ENCODE measurements around the gene SYP.

Gene SYP

GRCh38 chrX:49139713-49140112, 60.3 kb downstream of the SYP start:
- Histone ChIP-seq H2AFZ (ENCODE audit: low read depth, low read length, severe bottlenecking) (no peak overlapping the region), H3K4me2 (ENCODE audit: low read depth, low read length, poor library complexity, severe bottlenecking) (no peak overlapping the region), H3K9me2 (replicated peaks; ENCODE audit: insufficient read depth, low read length) (no peaks in the 10 kb centered on the region), H3K79me2 (ENCODE audit: insufficient read depth, low read length) (no peaks in the 10 kb centered on the region), H3K4me3 (ENCODE audit: insufficient read depth, low read length, poor library complexity, severe bottlenecking) (no peak overlapping the region), H3K27me3 (ENCODE audit: low read length) (no peaks in the 10 kb centered on the region), H4K20me1 (ENCODE audit: low read depth, low read length) (no peaks in the 10 kb centered on the region), H3K9me3 (ENCODE audit: insufficient read depth, low read length) (peaks cover 10% of the 10 kb centered on the region; the same call in 1 of the 2 replicates), H3K27ac (ENCODE audit: low read depth, low read length) (no peak overlapping the region), H3K36me3 (ENCODE audit: low read length) (no peaks in the 10 kb centered on the region), H3K9ac (ENCODE audit: low read length) (no peak overlapping the region), H3F3A (ENCODE audit: insufficient read depth) (no peaks in the 10 kb centered on the region)
- TF ChIP-seq CTCF (IDR thresholded peaks at IDR 0.05; ENCODE audit: insufficient read depth, low read length, poor library complexity, severe bottlenecking) (no peak), EZH2phosphoT487 (conservative IDR thresholded peaks at IDR 0.05; ENCODE audit: low read length) (no peak)

Measured in SU-DHL-6 (cell line).